GM13976 (cell line): ENCODE results near the gene MCAM.

ENCODE experiments used
- DNase-seq: peaks from one replicate; pipeline ENCODE4 v3.0.0; 2012; ENCODE audit warnings: low spot score
- in situ Hi-C: fragments of 300-500 bp; cut with MboI; formaldehyde crosslinking; loops from one replicate; pipeline ENCODE4 v1.12.0; 2022; ENCODE audit warnings: low sequenced_read_pairs, mixed read lengths, inconsistent platforms; ENCODE audit not compliant: unreplicated experiment
- TF ChIP-seq, protein P1 (sequence below): IDR thresholded peaks from 2 replicates; pipeline ENCODE4 v1.5.1; 2012; ENCODE audit warnings: borderline replicate concordance, mild to moderate bottlenecking; ENCODE audit not compliant: insufficient read depth; ENCODE audit errors: extremely low read depth, missing control alignments, control extremely low read depth

The MCAM gene

DNA sequence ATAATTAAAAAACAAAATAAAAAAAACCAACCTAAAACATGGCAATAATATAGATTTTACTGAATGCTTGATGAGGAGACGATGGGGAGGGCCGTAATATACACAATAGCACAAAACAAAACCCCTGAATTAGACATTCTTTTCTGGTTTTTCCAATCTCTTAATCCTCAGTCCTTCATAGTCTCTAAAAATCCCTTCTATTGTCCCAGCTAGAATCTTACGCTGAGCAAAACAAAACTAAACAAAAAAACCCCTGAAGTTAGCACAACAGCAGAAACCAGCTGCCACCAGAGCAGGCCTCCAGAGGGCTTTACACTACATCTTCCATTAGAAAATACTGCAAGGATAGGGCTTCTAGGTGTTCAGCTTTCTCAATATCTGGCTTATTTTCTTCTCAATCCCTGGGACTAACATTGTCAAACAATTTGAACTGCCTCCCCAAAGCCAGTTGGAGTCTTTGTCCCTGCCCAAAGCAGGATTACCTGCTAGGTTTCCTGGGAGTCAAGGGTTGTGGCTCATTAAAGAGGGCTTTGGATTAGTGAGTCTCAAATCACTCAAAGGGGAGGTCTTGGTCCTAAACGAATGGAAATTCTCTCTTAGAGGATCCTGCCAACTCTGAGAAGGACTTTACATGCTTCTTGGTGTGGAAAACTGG is 15.3 kb upstream of the MCAM start:
- DNase-seq = no peak
- TF ChIP-seq, protein P1, sequence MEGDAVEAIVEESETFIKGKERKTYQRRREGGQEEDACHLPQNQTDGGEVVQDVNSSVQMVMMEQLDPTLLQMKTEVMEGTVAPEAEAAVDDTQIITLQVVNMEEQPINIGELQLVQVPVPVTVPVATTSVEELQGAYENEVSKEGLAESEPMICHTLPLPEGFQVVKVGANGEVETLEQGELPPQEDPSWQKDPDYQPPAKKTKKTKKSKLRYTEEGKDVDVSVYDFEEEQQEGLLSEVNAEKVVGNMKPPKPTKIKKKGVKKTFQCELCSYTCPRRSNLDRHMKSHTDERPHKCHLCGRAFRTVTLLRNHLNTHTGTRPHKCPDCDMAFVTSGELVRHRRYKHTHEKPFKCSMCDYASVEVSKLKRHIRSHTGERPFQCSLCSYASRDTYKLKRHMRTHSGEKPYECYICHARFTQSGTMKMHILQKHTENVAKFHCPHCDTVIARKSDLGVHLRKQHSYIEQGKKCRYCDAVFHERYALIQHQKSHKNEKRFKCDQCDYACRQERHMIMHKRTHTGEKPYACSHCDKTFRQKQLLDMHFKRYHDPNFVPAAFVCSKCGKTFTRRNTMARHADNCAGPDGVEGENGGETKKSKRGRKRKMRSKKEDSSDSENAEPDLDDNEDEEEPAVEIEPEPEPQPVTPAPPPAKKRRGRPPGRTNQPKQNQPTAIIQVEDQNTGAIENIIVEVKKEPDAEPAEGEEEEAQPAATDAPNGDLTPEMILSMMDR = no peak

DNA sequence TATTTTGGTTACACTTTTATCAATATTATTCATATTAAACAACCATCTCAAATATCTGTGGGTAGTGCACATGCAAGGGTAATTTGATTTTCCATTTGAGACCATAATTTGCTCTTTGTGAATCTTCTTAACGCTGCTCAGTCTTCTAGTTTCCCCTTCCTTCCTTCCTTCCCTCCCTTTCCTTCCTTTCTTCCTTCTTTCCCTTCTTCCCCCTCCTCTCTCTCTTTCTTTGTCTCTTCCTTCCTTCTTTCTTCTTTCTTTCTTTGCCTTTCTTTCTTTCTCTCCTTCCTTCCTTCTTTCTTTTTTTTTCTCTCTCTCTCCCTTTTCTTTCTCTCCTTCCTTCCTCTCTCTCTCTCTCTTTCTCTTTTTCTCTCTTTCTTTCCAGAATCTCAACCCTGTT is 13.3 kb upstream of the MCAM start:
- in situ Hi-C loops = no loop called here
- TF ChIP-seq, protein P1 = no peak
- no peak for DNase-seq

More for the DNA sequence above, 15.3 kb upstream of the MCAM start:
- in situ Hi-C loops = no loop called here

DNA sequence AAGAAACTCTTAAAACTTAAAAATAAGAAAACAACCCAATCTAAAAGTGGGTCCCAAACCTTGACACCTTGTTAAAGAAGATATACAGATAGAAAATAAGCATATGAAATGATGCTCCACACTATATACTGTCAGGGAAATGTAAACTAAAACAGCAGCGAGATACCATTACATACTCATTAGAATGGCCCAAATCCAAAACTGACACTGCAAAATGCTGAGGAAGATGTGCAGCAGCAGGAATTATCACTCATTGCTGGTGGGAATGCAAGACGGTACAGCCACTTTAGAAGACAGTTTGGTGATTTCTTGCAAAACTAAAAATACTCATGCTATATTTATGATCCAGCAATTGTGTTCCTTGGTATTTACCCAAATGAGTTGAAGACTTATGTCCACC is 12.4 kb upstream of the MCAM start:
- no peak for DNase-seq
- in situ Hi-C loops = no loop called here
- TF ChIP-seq, protein P1 = no peak

DNA sequence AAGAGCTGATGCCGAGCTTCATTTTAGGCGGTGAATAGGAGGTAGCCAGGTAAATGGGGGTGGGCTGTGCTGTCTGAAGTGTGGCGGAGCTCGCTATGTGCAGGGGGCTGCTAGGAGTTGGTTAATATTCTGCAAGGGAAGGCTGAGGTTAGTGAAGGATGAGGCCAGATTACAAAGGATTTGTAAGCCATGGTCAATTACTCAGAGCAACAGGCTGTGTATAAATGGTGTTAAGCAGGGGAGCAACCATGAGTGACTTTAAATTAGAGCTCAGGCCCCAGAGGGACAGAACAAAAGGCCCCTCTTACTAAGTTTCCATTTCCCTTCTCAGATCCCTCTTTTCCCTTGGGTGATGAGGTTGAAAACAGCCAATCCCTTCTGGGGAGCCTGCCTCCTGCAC is 7.3 kb upstream of the MCAM start:
- in situ Hi-C loops = no loop called here

DNA sequence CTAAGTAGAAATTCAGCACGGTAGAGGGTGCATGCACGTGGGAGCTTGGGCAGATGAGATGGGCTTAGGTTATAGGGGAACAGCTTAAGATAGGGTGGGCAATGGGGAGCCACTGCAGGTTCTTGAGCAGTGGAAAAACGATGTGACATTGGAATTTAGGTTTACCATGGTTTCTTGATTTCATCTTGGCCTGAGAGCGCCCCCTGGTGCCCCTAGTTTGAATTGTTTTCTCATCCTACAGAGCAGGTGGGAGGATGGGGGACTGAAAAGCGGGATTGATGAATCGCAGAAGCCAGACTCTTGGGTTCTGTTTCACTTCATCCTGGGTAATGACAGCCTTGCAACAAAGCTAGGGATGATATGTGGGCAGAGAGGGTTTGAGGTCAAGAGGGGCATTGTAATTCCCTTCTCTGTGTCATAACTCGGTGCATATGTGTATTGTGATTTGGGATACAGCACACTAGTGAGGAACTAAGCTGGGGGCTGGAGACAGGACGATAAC is 6.7 kb upstream of the MCAM start:
- in situ Hi-C loops = no loop called here
- DNase-seq = no peak
- TF ChIP-seq, protein P1 = peak; percentile 69

More for the DNA sequence above, 7.3 kb upstream of the MCAM start:
- TF ChIP-seq, protein P1 = no peak
- DNase-seq = no peak

DNA sequence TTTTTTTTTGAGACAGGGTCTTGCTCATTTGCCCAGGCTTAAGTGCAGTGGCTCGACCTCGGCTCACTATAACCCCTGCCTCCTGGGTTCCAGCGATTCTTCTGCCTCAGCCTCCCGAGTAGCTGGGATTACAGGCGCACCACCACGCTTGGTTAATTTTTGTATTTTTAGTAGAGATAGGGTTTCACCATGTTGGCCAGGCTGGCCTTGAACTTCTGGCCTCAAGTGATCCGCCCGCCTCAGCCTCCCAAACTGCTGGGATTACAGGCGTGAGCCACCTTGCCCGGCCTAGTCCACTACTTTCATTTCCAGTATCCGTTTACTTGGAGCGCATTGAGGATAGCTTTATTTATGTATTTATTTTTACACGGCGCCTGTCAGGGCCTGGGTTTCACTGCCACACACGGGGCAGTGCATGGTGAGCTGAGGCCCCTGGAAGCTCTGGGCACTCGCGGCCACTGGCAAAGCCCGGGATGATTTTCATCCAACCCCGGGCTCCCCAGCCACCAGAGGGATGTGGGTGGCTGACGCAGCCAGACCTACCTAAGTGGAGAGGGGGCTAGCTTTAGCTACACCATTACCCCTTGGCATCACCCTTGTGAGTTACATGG is 6.1 kb upstream of the MCAM start:
- in situ Hi-C loops = no loop called here
- TF ChIP-seq, protein P1 = no peak

More for the DNA sequence above, 6.1 kb upstream of the MCAM start:
- no peak for DNase-seq
